Progenitor cell of endocrine pancreas (in vitro differentiated cells): Measurements from ENCODE around the gene GALNT5. TPM values are rescaled to one million over a fixed set of nuclear protein-coding genes. Genes with fewer than 3 reads are reported as not detected.
"Not testable (repeated sequence)": the region's sequence is repeated elsewhere in the genome, so short reads cannot be mapped to it uniquely, and the experiment has no call there.

Source experiments
- DNase-seq: peaks from one replicate; pipeline ENCODE4 v3.0.0; 2021; ENCODE audit warnings: low spot score; ENCODE audit not compliant: unreplicated experiment
- H3K27ac Mint-ChIP-seq: 2 replicates; pipeline ENCODE4 v1.8.0; 2021; ENCODE audit warnings: mild to moderate bottlenecking, moderate library complexity, mixed read lengths
- H3K27me3 Mint-ChIP-seq: 2 replicates; pipeline ENCODE4 v1.8.0; 2021; ENCODE audit warnings: mixed read lengths
- H3K36me3 Mint-ChIP-seq: 2 replicates; pipeline ENCODE4 v1.8.0; 2022; ENCODE audit warnings: mixed read lengths; ENCODE audit not compliant: insufficient read depth
- H3K4me1 Mint-ChIP-seq: 2 replicates; pipeline ENCODE4 v1.8.0; 2021; ENCODE audit warnings: low read depth, mixed read lengths
- H3K4me3 Mint-ChIP-seq: 2 replicates; pipeline ENCODE4 v1.8.0; 2021; ENCODE audit warnings: low read depth, mild to moderate bottlenecking, moderate library complexity, mixed read lengths
- H3K9me3 Mint-ChIP-seq: 2 replicates; pipeline ENCODE4 v1.8.0; 2021; ENCODE audit warnings: low read depth, mixed read lengths
- total RNA-seq: library from RNA; stranded (reverse); gene quantifications from 2 replicates; pipeline ENCODE4 v1.2.1, GENCODE V29; 2021
- TF ChIP-seq, protein P1 (sequence below): fragments of 200-600 bp; sonication (generic); IDR thresholded peaks from one replicate; pipeline ENCODE4 v1.5.0; 2021; ENCODE audit warnings: antibody characterized with exemption, mild to moderate bottlenecking; ENCODE audit not compliant: unreplicated experiment

Gene GALNT5
- total RNA-seq, 1 donor from 2014 or later: 0.60 TPM

DNA sequence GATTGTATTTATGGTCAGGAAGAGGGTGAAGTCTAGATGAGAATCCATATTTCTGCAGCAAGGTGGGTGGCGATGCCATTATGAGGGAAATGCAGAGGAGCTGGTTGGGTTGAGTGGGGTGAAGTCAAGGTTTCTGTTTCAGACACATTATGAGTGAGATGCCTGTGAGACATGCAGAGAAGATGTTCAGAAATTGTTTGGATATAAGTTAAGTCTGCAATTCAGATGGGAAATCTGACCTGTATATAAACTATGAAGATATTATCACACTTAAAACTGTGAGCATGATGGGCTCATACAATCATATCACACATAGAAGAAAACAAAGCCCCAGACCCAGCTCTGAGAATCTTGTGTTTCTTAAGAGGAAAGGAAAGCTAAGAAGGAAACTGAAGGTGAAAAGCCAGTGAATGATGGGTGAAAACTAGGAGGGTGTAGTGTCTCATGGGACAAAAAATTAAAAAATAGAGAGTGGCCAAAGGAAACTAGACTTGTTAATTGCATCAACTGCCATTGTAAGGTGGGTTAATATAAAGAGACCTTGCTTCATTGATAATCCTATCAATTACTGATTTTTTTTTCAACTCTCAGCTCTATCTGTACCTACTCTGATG lies 14.2 kb downstream of the GALNT5 start:
- Mint-ChIP-seq H3K4me3 (no peak overlapping the region), H3K4me1 (no peaks in the 10 kb centered on the region), H3K27me3 (no peaks in the 10 kb centered on the region), H3K9me3 (peaks cover 10% of the 10 kb centered on the region), H3K27ac (no peak overlapping the region), H3K36me3 (no peaks in the 10 kb centered on the region)
- TF ChIP-seq, protein P1, sequence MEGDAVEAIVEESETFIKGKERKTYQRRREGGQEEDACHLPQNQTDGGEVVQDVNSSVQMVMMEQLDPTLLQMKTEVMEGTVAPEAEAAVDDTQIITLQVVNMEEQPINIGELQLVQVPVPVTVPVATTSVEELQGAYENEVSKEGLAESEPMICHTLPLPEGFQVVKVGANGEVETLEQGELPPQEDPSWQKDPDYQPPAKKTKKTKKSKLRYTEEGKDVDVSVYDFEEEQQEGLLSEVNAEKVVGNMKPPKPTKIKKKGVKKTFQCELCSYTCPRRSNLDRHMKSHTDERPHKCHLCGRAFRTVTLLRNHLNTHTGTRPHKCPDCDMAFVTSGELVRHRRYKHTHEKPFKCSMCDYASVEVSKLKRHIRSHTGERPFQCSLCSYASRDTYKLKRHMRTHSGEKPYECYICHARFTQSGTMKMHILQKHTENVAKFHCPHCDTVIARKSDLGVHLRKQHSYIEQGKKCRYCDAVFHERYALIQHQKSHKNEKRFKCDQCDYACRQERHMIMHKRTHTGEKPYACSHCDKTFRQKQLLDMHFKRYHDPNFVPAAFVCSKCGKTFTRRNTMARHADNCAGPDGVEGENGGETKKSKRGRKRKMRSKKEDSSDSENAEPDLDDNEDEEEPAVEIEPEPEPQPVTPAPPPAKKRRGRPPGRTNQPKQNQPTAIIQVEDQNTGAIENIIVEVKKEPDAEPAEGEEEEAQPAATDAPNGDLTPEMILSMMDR: no peak
- no peak for DNase-seq

DNA sequence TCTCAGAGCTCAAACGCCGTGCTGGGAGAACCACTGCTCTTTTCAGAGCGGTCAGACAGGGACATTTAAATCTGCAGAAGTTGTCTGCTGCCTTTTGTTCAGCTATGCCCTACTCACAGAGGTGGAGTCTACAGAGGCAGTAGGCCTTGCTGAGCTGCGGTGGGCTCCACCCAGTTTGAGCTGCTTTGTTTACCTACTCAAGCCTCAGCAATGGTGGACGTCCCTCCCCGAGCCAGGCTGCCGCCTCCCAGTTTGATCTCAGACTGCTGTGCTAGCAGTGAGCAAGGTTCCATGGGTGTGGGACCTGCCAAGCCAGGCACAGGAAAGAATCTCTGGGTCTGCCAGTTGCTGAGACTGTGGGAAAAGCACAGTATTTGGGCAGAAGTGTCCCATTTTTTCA lies 21.8 kb downstream of the GALNT5 start:
- not testable (repeated sequence) for H3K4me3 Mint-ChIP-seq, H3K27me3 Mint-ChIP-seq, H3K27ac Mint-ChIP-seq, DNase-seq, H3K4me1 Mint-ChIP-seq, H3K36me3 Mint-ChIP-seq
- H3K9me3 Mint-ChIP-seq: peaks cover 30% of the 10 kb centered on the region

DNA sequence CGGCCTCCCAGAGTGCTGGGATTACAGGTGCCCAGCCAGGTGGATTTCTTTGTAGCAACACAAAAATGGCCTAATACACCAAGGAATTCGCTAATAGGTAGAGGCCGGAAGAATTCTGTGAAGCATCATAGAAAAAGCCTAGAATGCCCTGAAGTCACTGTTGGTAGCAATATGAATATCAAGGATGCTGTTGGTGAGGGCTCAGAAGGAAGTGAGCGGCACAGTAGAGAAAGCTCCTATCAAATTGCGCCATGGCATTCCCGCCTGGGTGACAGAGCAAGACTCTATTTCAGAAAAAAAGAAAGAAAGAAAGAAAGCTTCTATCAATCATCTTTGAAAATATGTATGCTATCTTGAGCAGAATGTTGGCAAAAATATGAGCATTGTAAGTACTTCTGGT lies 23.8 kb downstream of the GALNT5 start:
- Mint-ChIP-seq H3K27me3 (no peaks in the 10 kb centered on the region), H3K9me3 (peaks cover 21% of the 10 kb centered on the region), H3K4me1 (no peaks in the 10 kb centered on the region), H3K36me3 (no peaks in the 10 kb centered on the region), H3K27ac (no peak overlapping the region), H3K4me3 (no peak overlapping the region)
- TF ChIP-seq, protein P1: no peak
- DNase-seq: no peak

DNA sequence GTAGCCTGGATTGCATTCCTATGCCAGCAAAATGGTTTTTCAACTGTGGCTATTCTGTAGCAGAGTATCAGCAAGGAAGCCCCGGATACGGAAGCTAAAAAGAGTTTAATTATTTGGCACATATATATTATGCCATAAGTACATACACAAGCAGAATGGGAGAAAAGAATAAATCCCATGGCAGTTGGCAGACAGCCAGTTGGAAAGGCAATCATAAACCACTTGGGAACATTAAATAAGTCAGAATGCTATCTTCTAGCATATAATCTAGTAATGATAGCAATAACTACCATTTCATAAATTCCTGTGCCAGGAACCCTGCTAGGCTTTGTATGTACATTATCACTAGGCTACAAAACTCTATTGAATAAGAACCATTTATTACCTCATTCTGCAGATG lies 26.0 kb downstream of the GALNT5 start:
- Mint-ChIP-seq H3K36me3 (no peaks in the 10 kb centered on the region), H3K27me3 (no peaks in the 10 kb centered on the region), H3K9me3 (peaks cover 13% of the 10 kb centered on the region), H3K27ac (no peak overlapping the region), H3K4me3 (no peak overlapping the region), H3K4me1 (no peaks in the 10 kb centered on the region)
- TF ChIP-seq, protein P1: no peak
- no peak for DNase-seq

DNA sequence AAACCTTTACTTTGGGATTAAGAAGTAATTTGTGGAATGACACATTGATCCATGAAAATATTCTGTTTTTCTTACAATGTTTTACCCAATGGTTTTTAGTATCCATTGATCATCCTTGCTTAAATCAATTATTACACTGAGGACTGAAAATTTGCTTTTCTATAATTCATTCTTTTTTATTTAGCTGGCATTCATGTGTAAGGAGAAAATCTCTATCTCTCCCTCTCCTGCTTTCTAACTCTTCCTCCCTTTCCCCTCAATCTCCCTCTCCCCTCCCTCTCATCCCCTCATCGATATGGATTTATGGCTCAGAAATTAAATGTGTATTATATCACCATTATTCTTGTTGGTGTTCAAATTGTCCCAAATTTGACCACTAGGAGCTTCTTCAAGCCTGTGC lies 29.7 kb downstream of the GALNT5 start:
- no peak for DNase-seq
- Mint-ChIP-seq H3K27ac (no peak overlapping the region), H3K27me3 (no peaks in the 10 kb centered on the region), H3K4me1 (no peaks in the 10 kb centered on the region), H3K9me3 (no peaks in the 10 kb centered on the region), H3K36me3 (no peaks in the 10 kb centered on the region), H3K4me3 (no peak overlapping the region)
- TF ChIP-seq, protein P1: no peak

DNA sequence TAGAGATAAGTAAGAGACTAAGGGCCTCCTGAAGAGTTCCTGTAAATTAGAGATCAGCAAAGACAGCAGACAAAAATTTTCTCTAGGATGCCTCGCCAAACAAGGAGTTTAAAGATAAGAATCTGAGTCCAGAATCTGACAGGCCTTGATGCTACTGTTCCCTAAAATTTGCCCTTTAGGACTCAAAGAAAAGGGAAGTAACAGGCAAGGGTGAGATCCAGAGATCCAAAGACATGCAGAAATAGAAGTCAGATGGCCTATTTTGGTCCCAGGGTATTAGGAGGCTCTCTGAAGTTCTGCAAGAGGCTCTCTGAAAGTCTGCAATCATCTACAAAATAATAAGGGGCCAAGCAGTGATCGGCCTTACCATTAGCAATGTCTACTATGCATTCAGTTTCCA lies 33.0 kb downstream of the GALNT5 start:
- H3K4me1 Mint-ChIP-seq: peaks cover 4% of the 10 kb centered on the region
- TF ChIP-seq, protein P1: no peak
- H3K9me3 Mint-ChIP-seq: no peaks in the 10 kb centered on the region
- no peaks in the 10 kb centered on the region for H3K27me3 Mint-ChIP-seq
- no peak for DNase-seq
- H3K36me3 Mint-ChIP-seq: no peaks in the 10 kb centered on the region
- H3K27ac Mint-ChIP-seq: no peak overlapping the region
- no peak overlapping the region for H3K4me3 Mint-ChIP-seq
